ENCODE data around the gene SPG7. TPM values are rescaled to one million over a fixed set of nuclear protein-coding genes. Genes with fewer than 3 reads are reported as not detected.

Gene SPG7
- polyA plus RNA-seq, 2 of the 4 experiments (the other 2 are of a cell fraction), result 53.2 to 73.2 TPM

DNA sequence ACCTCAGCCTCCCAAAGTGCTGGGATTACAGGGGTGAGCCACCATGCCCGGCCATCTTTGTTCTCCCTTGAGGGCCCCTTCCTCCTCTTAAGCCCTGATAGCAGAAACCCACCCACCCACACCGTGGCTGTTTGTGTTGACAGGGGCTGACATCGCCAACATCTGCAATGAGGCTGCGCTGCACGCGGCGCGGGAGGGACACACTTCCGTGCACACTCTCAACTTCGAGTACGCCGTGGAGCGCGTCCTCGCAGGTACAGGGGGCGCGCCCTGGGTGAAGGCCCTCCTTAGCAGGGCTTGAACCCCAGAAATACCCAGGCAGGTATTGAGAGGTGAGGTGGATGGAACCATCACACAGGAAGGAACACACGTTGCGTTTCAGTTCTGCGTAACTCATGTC is 39.7 kb downstream of the SPG7 start:
- ATAC-seq, result no peak
- Histone ChIP-seq H3K27ac (no peak overlapping the region), H3K9me3 (no peaks in the 10 kb centered on the region), H3K4me2 (no peak overlapping the region), H3K4me1 (no peaks in the 10 kb centered on the region), H3K4me3 (no peak overlapping the region)
- FAIRE-seq, result no peak
- DNase-seq (ENCODE audit: low read depth in 1 of 2, low spot score in 1 of 2), result no peak
- ChIA-PET CTCF (interaction anchor here (1.2 to 6.2 kb wide), 2 partner anchors 10 to 11 kb away, joined by 5 to 41 read pairs; no protein-coding TSS in a partner anchor), POLR2A (no interaction called here)
- no peak for TF ChIP-seq HOXA7 (CRISPR knock-in tag; IDR thresholded peaks at IDR 0.05)
- TF ChIP-seq MAX (IDR thresholded peaks at IDR 0.05), result no peak
- TF ChIP-seq EHMT2 (IDR thresholded peaks at IDR 0.05; ENCODE audit: low read depth), result no peak
- TF ChIP-seq ZNF302 (CRISPR knock-in tag; IDR thresholded peaks at IDR 0.05), result no peak
- no peak for TF ChIP-seq RNF2 (IDR thresholded peaks at IDR 0.05; ENCODE audit: borderline replicate concordance, low read depth)
- TF ChIP-seq, protein P1, sequence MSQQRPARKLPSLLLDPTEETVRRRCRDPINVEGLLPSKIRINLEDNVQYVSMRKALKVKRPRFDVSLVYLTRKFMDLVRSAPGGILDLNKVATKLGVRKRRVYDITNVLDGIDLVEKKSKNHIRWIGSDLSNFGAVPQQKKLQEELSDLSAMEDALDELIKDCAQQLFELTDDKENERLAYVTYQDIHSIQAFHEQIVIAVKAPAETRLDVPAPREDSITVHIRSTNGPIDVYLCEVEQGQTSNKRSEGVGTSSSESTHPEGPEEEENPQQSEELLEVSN (IDR thresholded peaks at IDR 0.05; ENCODE audit: borderline replicate concordance, low read depth), result no peak
- TF ChIP-seq, protein P2, sequence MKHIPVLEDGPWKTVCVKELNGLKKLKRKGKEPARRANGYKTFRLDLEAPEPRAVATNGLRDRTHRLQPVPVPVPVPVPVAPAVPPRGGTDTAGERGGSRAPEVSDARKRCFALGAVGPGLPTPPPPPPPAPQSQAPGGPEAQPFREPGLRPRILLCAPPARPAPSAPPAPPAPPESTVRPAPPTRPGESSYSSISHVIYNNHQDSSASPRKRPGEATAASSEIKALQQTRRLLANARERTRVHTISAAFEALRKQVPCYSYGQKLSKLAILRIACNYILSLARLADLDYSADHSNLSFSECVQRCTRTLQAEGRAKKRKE (CRISPR knock-in tag; IDR thresholded peaks at IDR 0.05; ENCODE audit: low read depth), result no peak
- TF ChIP-seq KDM1A (IDR thresholded peaks at IDR 0.05; ENCODE audit: low read depth), result no peak
- no peak for TF ChIP-seq CHD4 (IDR thresholded peaks at IDR 0.05; ENCODE audit: borderline replicate concordance)
- no peak for TF ChIP-seq MYC (IDR thresholded peaks at IDR 0.05; ENCODE audit: borderline replicate concordance, low read length)
- TF ChIP-seq, protein P3, sequence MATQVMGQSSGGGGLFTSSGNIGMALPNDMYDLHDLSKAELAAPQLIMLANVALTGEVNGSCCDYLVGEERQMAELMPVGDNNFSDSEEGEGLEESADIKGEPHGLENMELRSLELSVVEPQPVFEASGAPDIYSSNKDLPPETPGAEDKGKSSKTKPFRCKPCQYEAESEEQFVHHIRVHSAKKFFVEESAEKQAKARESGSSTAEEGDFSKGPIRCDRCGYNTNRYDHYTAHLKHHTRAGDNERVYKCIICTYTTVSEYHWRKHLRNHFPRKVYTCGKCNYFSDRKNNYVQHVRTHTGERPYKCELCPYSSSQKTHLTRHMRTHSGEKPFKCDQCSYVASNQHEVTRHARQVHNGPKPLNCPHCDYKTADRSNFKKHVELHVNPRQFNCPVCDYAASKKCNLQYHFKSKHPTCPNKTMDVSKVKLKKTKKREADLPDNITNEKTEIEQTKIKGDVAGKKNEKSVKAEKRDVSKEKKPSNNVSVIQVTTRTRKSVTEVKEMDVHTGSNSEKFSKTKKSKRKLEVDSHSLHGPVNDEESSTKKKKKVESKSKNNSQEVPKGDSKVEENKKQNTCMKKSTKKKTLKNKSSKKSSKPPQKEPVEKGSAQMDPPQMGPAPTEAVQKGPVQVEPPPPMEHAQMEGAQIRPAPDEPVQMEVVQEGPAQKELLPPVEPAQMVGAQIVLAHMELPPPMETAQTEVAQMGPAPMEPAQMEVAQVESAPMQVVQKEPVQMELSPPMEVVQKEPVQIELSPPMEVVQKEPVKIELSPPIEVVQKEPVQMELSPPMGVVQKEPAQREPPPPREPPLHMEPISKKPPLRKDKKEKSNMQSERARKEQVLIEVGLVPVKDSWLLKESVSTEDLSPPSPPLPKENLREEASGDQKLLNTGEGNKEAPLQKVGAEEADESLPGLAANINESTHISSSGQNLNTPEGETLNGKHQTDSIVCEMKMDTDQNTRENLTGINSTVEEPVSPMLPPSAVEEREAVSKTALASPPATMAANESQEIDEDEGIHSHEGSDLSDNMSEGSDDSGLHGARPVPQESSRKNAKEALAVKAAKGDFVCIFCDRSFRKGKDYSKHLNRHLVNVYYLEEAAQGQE (IDR thresholded peaks at IDR 0.05), result no peak
- no peak for TF ChIP-seq CBX2 (IDR thresholded peaks at IDR 0.05; ENCODE audit: borderline replicate concordance, low read depth)
- TF ChIP-seq FOXS1 (CRISPR knock-in tag; IDR thresholded peaks at IDR 0.05), result no peak
- no peak for TF ChIP-seq RCOR1 (IDR thresholded peaks at IDR 0.05; ENCODE audit: low read depth, low read length)
- TF ChIP-seq CTCF (IDR thresholded peaks at IDR 0.05), result no peak
- TF ChIP-seq GATA3 (IDR thresholded peaks at IDR 0.05; ENCODE audit: borderline replicate concordance), result no peak
- TF ChIP-seq USF2 (IDR thresholded peaks at IDR 0.05), result no peak
- TF ChIP-seq, protein P4, sequence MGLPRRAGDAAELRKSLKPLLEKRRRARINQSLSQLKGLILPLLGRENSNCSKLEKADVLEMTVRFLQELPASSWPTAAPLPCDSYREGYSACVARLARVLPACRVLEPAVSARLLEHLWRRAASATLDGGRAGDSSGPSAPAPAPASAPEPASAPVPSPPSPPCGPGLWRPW (IDR thresholded peaks at IDR 0.05), result no peak
- WGBS (ENCODE audit: missing lambda C conversion rate), result 96% methylated on average over 20 of the region's 20 CpGs
